ENCODE results near the gene PFKP.

- TF ChIP-seq CTCF (IDR thresholded peaks at IDR 0.05): no peak
- TF ChIP-seq EP300 (IDR thresholded peaks at IDR 0.05): no peak
Measured at GRCh38 chr10:3059974-3060373, 7.4 kb upstream of the PFKP start.
